Smooth muscle cell (in vitro differentiated cells): ENCODE data around the gene DIS3L. TPM values are rescaled to one million over a fixed set of nuclear protein-coding genes. Genes with fewer than 3 reads are reported as not detected.

ENCODE experiments used
- DNase-seq: peaks from one replicate; lab custom pipeline; 2025; ENCODE audit not compliant: unreplicated experiment; lab: John Stamatoyannopoulos, UW
- H2AFZ ChIP-seq: fragments of 200-600 bp; sonication (generic); 2 replicates; pipeline ENCODE4 v1.6.0; 2016; ENCODE audit warnings: antibody characterized with exemption, low read depth, mild to moderate bottlenecking
- H3F3A ChIP-seq: fragments of 200-600 bp; sonication (generic); 2 replicates; pipeline ENCODE4 v1.6.0; 2017; ENCODE audit warnings: antibody characterized with exemption, low read depth
- H3K27ac ChIP-seq: fragments of 200-600 bp; sonication (generic); 2 replicates; pipeline ENCODE4 v1.5.1; 2016; ENCODE audit warnings: low read depth, mild to moderate bottlenecking
- H3K27me3 ChIP-seq: fragments of 200-600 bp; sonication (generic); 2 replicates; pipeline ENCODE4 v1.6.1; 2016; ENCODE audit warnings: low read depth, mild to moderate bottlenecking
- H3K36me3 ChIP-seq: fragments of 200-600 bp; sonication (generic); 2 replicates; pipeline ENCODE4 v1.5.1; 2016; ENCODE audit warnings: low read depth
- H3K4me1 ChIP-seq: fragments of 200-600 bp; sonication (generic); 2 replicates; pipeline ENCODE4 v1.5.1; 2016; ENCODE audit warnings: low read depth
- H3K4me2 ChIP-seq: fragments of 200-600 bp; sonication (generic); 2 replicates; pipeline ENCODE4 v1.6.0; 2016; ENCODE audit warnings: mild to moderate bottlenecking
- H3K4me3 ChIP-seq: fragments of 200-600 bp; sonication (generic); 2 replicates; pipeline ENCODE4 v1.5.1; 2016; ENCODE audit warnings: mild to moderate bottlenecking
- H3K79me2 ChIP-seq: fragments of 200-600 bp; sonication (generic); 2 replicates; pipeline ENCODE4 v1.6.0; 2016; ENCODE audit warnings: low read depth, mild to moderate bottlenecking
- H3K9ac ChIP-seq: fragments of 200-600 bp; sonication (generic); 2 replicates; pipeline ENCODE4 v1.6.0; 2016; ENCODE audit warnings: low read depth
- H3K9me3 ChIP-seq: fragments of 200-600 bp; sonication (generic); replicated peaks from 2 replicates; pipeline ENCODE4 v1.5.1; 2016; ENCODE audit warnings: low read depth
- H4K20me1 ChIP-seq: fragments of 200-600 bp; sonication (generic); 2 replicates; pipeline ENCODE4 v1.6.0; 2016; ENCODE audit warnings: low read depth
- CTCF ChIP-seq: fragments of 200-600 bp; sonication (generic); IDR thresholded peaks from 2 replicates; pipeline ENCODE4 v1.5.1; 2017; ENCODE audit warnings: borderline replicate concordance, mild to moderate bottlenecking, antibody characterized with exemption; ENCODE audit not compliant: insufficient read depth, poor library complexity, severe bottlenecking
- WGBS: methylation state at CpG from one replicate; pipeline ENCODE4 v1.1.7; 2016; ENCODE audit warnings: low lambda C conversion rate; 5-methylcytosine and 5-hydroxymethylcytosine counted together
- polyA plus RNA-seq: library from polyadenylated mRNA; unstranded; fragments of >200 nt; fragmentation: Nextera tagmentation; extraction: Ambion mirVana; gene quantifications from 2 replicates; pipeline ENCODE4 v1.2.1, GENCODE V29; 2016
- total RNA-seq: library from RNA; depleted of rRNA; stranded (reverse); fragments of >200 nt; gene quantifications from 2 replicates; pipeline ENCODE4 v1.2.3, GENCODE V29; 2014

DIS3L gene
- total and polyA plus RNA-seq, 2 experiments from 2014 or later: 10.5 to 15.2 TPM

GRCh38 chr15:66278056-66278455 lies 15.3 kb upstream of the DIS3L start:
- H3K79me2 ChIP-seq: no peaks in the 10 kb centered on the region
- WGBS: 72% methylated on average over 6 of the region's 6 CpGs
- no peak overlapping the region for H2AFZ ChIP-seq
- TF ChIP-seq CTCF: no peak
- peaks cover 27% of the 10 kb centered on the region for H3K27me3 ChIP-seq
- H3K4me1 ChIP-seq: no peaks in the 10 kb centered on the region
- H3F3A ChIP-seq: no peaks in the 10 kb centered on the region
- no peaks in the 10 kb centered on the region for H4K20me1 ChIP-seq
- H3K9ac ChIP-seq: no peak overlapping the region
- H3K36me3 ChIP-seq: no peaks in the 10 kb centered on the region
- no peak for DNase-seq
- no peak overlapping the region for H3K4me3 ChIP-seq
- H3K4me2 ChIP-seq: no peak overlapping the region
- no peak overlapping the region for H3K27ac ChIP-seq
- H3K9me3 ChIP-seq: no peaks in the 10 kb centered on the region

- no peak overlapping the region for H3K27ac ChIP-seq
- no peaks in the 10 kb centered on the region for H4K20me1 ChIP-seq
- no peaks in the 10 kb centered on the region for H3K79me2 ChIP-seq
- H3K9me3 ChIP-seq: no peaks in the 10 kb centered on the region
- no peak for TF ChIP-seq CTCF
- WGBS: 87% methylated on average over 6 of the region's 6 CpGs
- no peaks in the 10 kb centered on the region for H3K4me1 ChIP-seq
- H3K9ac ChIP-seq: no peak overlapping the region
- H2AFZ ChIP-seq: no peak overlapping the region
- H3F3A ChIP-seq: no peaks in the 10 kb centered on the region
- H3K4me3 ChIP-seq: no peak overlapping the region
- H3K36me3 ChIP-seq: no peaks in the 10 kb centered on the region
- H3K27me3 ChIP-seq: peaks cover 27% of the 10 kb centered on the region
- no peak overlapping the region for H3K4me2 ChIP-seq
- no peak for DNase-seq
Observed at GRCh38 chr15:66278671-66279070, 14.7 kb upstream of the DIS3L start.

GRCh38 chr15:66284271-66284670 lies 9.1 kb upstream of the DIS3L start:
- Histone ChIP-seq H3K4me2 (no peak overlapping the region), H2AFZ (no peak overlapping the region), H3K27ac (no peak overlapping the region), H3K27me3 (peaks cover 21% of the 10 kb centered on the region), H4K20me1 (no peaks in the 10 kb centered on the region), H3K4me3 (no peak overlapping the region), H3K4me1 (no peaks in the 10 kb centered on the region), H3F3A (no peaks in the 10 kb centered on the region), H3K9ac (no peak overlapping the region), H3K79me2 (no peaks in the 10 kb centered on the region), H3K9me3 (no peaks in the 10 kb centered on the region), H3K36me3 (no peaks in the 10 kb centered on the region)
- DNase-seq: no peak
- WGBS: 67% methylated on average over 3 of the region's 3 CpGs
- no peak for TF ChIP-seq CTCF

GRCh38 chr15:66285533-66286280 lies 7.7 kb upstream of the DIS3L start:
- Histone ChIP-seq H3K9me3 (no peaks in the 10 kb centered on the region), H3K36me3 (no peaks in the 10 kb centered on the region), H2AFZ (no peak overlapping the region), H3K27me3 (peaks cover 7% of the 10 kb centered on the region), H3K27ac (no peak overlapping the region), H3F3A (no peaks in the 10 kb centered on the region), H4K20me1 (no peaks in the 10 kb centered on the region), H3K9ac (no peak overlapping the region), H3K4me3 (no peak overlapping the region), H3K4me2 (no peak overlapping the region), H3K79me2 (no peaks in the 10 kb centered on the region), H3K4me1 (no peaks in the 10 kb centered on the region)
- TF ChIP-seq CTCF: no peak
- WGBS: 71% methylated on average over 6 of the region's 6 CpGs
- no peak for DNase-seq
